IPS-20b (cell line): ENCODE results near the gene GNAL.
"Not testable (repeated sequence)": the region's sequence is repeated elsewhere in the genome, so short reads cannot be mapped to it uniquely, and the experiment has no call there.

Experiments
- H3K27ac ChIP-seq: one replicate; pipeline ENCODE4 v1.5.1; 2013; ENCODE audit warnings: low read length
- H3K27me3 ChIP-seq: 2 replicates; pipeline ENCODE4 v1.6.1; 2013; ENCODE audit warnings: mild to moderate bottlenecking, low read length, inconsistent platforms; ENCODE audit not compliant: insufficient read depth
- H3K36me3 ChIP-seq: 2 replicates; pipeline ENCODE4 v1.6.1; 2013; ENCODE audit warnings: low read depth, mild to moderate bottlenecking, inconsistent platforms, low read length, moderate library complexity; ENCODE audit not compliant: insufficient read depth
- H3K4me1 ChIP-seq: 2 replicates; pipeline ENCODE4 v1.6.1; 2013; ENCODE audit warnings: mild to moderate bottlenecking, control low read depth, inconsistent platforms, low read length, moderate library complexity; ENCODE audit not compliant: insufficient read depth
- H3K4me3 ChIP-seq: 2 replicates; pipeline ENCODE4 v1.5.1; 2013; ENCODE audit warnings: mild to moderate bottlenecking, low read length, inconsistent platforms
- H3K9ac ChIP-seq: 2 replicates; pipeline ENCODE4 v1.6.1; 2013; ENCODE audit warnings: low read depth, mild to moderate bottlenecking, inconsistent platforms, low read length, moderate library complexity
- H3K9me3 ChIP-seq: 2 replicates; pipeline ENCODE4 v1.6.1; 2013; ENCODE audit warnings: mild to moderate bottlenecking, low read depth, low read length, inconsistent platforms; ENCODE audit not compliant: insufficient read depth

Gene GNAL

GRCh38 chr18:11887328-11888128, 198.5 kb downstream of the GNAL start:
- no peaks in the 10 kb centered on the region for H3K9me3 ChIP-seq
- H3K36me3 ChIP-seq = peaks cover 24% of the 10 kb centered on the region; the same call in 1 of the 2 replicates
- H3K9ac ChIP-seq = no peak overlapping the region
- H3K4me3 ChIP-seq = no peak overlapping the region
- no peak overlapping the region for H3K27ac ChIP-seq
- H3K27me3 ChIP-seq = no peaks in the 10 kb centered on the region
- H3K4me1 ChIP-seq = peaks cover 5% of the 10 kb centered on the region; the same call in 1 of the 2 replicates

DNA sequence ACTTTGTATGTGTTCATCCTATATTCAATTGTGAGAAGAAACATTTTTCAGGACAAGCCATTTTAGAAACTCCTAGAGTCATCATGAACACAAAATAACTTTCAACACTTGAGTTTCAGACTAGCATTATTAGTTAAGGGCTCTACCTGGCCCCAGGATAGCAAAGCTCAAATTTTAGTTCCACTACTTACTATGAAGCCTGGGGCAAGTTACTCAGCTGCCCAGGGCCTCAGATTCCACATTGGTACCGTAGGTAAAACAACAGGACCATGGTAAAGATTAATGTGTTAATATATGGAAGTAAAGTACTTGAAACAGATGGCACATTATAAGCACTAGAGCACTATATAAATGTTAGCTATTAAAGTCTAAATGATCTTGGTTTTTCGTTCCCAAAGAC, 199.7 kb downstream of the GNAL start:
- Histone ChIP-seq H3K4me1 (peaks cover 5% of the 10 kb centered on the region; the same call in 1 of the 2 replicates), H3K4me3 (no peak overlapping the region), H3K36me3 (peaks cover 24% of the 10 kb centered on the region; the same call in 1 of the 2 replicates)

DNA sequence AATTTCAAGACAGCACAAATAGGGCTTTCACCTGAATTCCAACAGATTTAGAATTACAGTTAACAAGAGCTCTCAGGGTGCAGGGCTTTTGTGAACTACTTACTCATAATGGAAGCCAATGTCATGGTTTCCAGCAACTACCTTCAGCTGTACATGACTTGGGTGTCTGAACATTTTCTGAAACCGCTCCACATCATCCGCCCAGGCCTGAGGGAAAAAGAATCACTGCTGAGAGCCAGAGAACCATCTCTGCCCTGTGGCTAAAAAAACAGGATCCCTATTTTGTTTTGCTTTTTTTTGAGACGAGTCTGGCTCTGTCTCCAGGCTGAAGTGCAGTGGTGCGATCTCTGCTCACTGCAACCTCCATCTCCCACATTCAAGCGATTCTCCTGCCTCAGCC, 200.2 kb downstream of the GNAL start:
- Histone ChIP-seq H3K36me3 (peaks cover 23% of the 10 kb centered on the region; the same call in 1 of the 2 replicates), H3K4me3 (no peak overlapping the region), H3K9ac (no peak overlapping the region), H3K4me1 (peaks cover 5% of the 10 kb centered on the region; the same call in 1 of the 2 replicates), H3K27me3 (no peaks in the 10 kb centered on the region), H3K9me3 (no peaks in the 10 kb centered on the region), H3K27ac (no peak overlapping the region)

More for the DNA sequence above, 199.7 kb downstream of the GNAL start:
- H3K9me3 ChIP-seq = no peaks in the 10 kb centered on the region
- no peak overlapping the region for H3K9ac ChIP-seq
- no peaks in the 10 kb centered on the region for H3K27me3 ChIP-seq
- H3K27ac ChIP-seq = no peak overlapping the region

- H3K36me3 ChIP-seq = peaks cover 14% of the 10 kb centered on the region; the same call in 1 of the 2 replicates
Observed at GRCh38 chr18:11891737-11892136, 202.7 kb downstream of the GNAL start.

GRCh38 chr18:11892438-11892837, 203.4 kb downstream of the GNAL start:
- H3K27ac ChIP-seq, H3K27me3 ChIP-seq, H3K4me1 ChIP-seq, H3K9me3 ChIP-seq, H3K4me3 ChIP-seq, H3K9ac ChIP-seq: not testable (repeated sequence)
- peaks cover 14% of the 10 kb centered on the region; the same call in 1 of the 2 replicates for H3K36me3 ChIP-seq

More at GRCh38 chr18:11891737-11892136, 202.7 kb downstream of the GNAL start:
- Histone ChIP-seq H3K27ac (no peak overlapping the region), H3K4me1 (no peaks in the 10 kb centered on the region), H3K4me3 (no peak overlapping the region), H3K27me3 (no peaks in the 10 kb centered on the region), H3K9me3 (no peaks in the 10 kb centered on the region), H3K9ac (no peak overlapping the region)

DNA sequence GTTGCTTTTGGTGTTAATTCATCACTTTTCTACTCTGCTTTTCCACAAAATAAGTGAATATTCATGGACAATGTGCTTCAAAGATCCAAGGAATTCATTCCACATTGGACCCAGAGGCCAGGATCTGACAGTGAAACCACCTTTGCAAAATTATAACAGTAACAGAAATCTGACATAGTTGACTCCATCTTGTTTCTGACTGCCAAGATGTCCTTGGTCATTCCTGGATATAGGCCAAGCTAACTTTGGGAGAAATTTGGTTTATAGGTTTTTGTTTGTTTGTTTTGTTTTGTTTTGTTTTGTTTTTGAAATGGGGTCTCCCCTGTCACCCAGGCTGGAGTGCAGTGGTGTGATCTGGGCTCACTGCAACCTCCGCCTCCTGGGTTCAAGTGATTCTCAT, 208.7 kb downstream of the GNAL start:
- Histone ChIP-seq H3K27ac (no peak overlapping the region), H3K4me3 (no peak overlapping the region), H3K27me3 (no peaks in the 10 kb centered on the region), H3K9me3 (no peaks in the 10 kb centered on the region), H3K4me1 (peaks cover 6% of the 10 kb centered on the region; the same call in 1 of the 2 replicates), H3K9ac (no peak overlapping the region), H3K36me3 (0 out of 2 replicates have a peak, but pooled peaks cover 5% of the 10 kb centered on the region)

DNA sequence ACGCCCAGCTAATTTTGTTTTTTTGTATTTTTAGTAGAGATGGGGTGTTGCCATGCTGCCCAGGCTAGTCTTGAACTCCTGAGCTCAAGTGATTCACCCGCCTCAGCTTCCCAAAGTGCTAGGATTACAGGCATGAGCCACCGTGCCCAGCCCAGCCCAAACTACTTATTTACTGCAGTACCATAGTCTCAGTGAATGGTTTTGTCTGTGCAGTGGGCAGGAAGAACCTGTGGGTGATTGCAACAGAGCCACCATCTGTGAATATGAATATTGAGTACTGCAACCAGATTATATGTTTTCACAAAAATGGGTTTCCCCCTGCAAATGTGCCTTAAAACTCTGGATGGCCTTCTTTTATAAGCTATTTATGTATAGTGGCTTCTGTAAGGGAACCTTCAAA, 210.0 kb downstream of the GNAL start:
- Histone ChIP-seq H3K4me1 (peaks cover 10% of the 10 kb centered on the region; the same call in 1 of the 2 replicates), H3K36me3 (0 out of 2 replicates have a peak, but pooled peaks cover 5% of the 10 kb centered on the region), H3K9me3 (no peaks in the 10 kb centered on the region), H3K9ac (no peak overlapping the region), H3K27me3 (no peaks in the 10 kb centered on the region), H3K27ac (no peak overlapping the region), H3K4me3 (no peak overlapping the region)

- Histone ChIP-seq H3K36me3 (no peaks in the 10 kb centered on the region), H3K4me1 (peaks cover 17% of the 10 kb centered on the region; the same call in 1 of the 2 replicates), H3K27ac (no peak overlapping the region), H3K9ac (no peak overlapping the region), H3K27me3 (no peaks in the 10 kb centered on the region), H3K9me3 (no peaks in the 10 kb centered on the region), H3K4me3 (no peak overlapping the region)
Observed at GRCh38 chr18:11901826-11902438, 212.9 kb downstream of the GNAL start.

- no peak overlapping the region for H3K27ac ChIP-seq
- H3K4me1 ChIP-seq = peaks cover 19% of the 10 kb centered on the region; the same call in 1 of the 2 replicates
- no peaks in the 10 kb centered on the region for H3K9me3 ChIP-seq
- H3K9ac ChIP-seq = no peak overlapping the region
- H3K4me3 ChIP-seq = no peak overlapping the region
- no peaks in the 10 kb centered on the region for H3K36me3 ChIP-seq
- no peaks in the 10 kb centered on the region for H3K27me3 ChIP-seq
Observed at GRCh38 chr18:11902522-11903292, 213.6 kb downstream of the GNAL start.

- Histone ChIP-seq H3K4me3 (no peak overlapping the region), H3K27ac (no peak overlapping the region), H3K9me3 (no peaks in the 10 kb centered on the region), H3K4me1 (peaks cover 19% of the 10 kb centered on the region; the same call in 1 of the 2 replicates), H3K9ac (no peak overlapping the region), H3K36me3 (no peaks in the 10 kb centered on the region), H3K27me3 (peaks cover 10% of the 10 kb centered on the region)
Observed at GRCh38 chr18:11905613-11906012, 216.5 kb downstream of the GNAL start.

DNA sequence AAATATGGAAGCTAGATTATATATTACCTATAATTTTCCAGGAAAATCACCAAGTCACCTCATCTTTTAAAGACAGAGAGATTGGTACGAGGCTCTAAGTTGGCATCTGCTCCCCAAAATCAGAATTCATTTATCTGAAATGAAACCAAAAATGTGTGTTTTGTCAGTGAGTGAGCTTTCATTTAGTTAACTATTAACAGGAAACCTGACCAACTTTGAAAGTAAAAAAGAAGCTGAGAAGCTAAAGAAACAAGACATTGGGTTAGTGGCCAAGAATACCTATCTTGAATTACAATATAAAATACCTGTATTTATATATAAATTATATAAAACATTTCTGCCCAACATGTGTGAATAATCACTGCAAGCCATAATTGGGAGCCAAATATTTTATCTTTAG, 217.1 kb downstream of the GNAL start:
- Histone ChIP-seq H3K9ac (no peak overlapping the region), H3K4me1 (peaks cover 19% of the 10 kb centered on the region; the same call in 1 of the 2 replicates), H3K27me3 (peaks cover 10% of the 10 kb centered on the region), H3K9me3 (no peaks in the 10 kb centered on the region), H3K27ac (no peak overlapping the region), H3K4me3 (no peak overlapping the region), H3K36me3 (no peaks in the 10 kb centered on the region)
